Uterus (tissue), 4 donors: ENCODE data around the gene RHBG. TPM values are rescaled to one million over a fixed set of nuclear protein-coding genes. Genes with fewer than 3 reads are reported as not detected.

Experiments
- DNase-seq, 2 donors: peaks; one replicate each; pipeline ENCODE4 v3.0.0-alpha.2; 2019 to 2020
- H3K27ac ChIP-seq, 2 donors: fragments of 200-600 bp; sonication (generic); 1 replicate in 1 of 2; 2 replicates in 1 of 2; pipeline ENCODE4 v1.5.1; 2016 to 2018
- H3K27me3 ChIP-seq, 2 donors: fragments of 200-600 bp; sonication (generic); one replicate each; pipeline ENCODE4 v1.5.1; 2018 to 2019; ENCODE audit warnings: control low read depth in 1 of 2
- H3K36me3 ChIP-seq, 2 donors: fragments of 200-600 bp; sonication (generic); one replicate each; pipeline ENCODE4 v1.5.1; 2019; ENCODE audit warnings: control low read depth in 1 of 2
- H3K4me1 ChIP-seq, 2 donors: fragments of 200-600 bp; sonication (generic); one replicate each; pipeline ENCODE4 v1.5.1; 2018 to 2019; ENCODE audit warnings: control low read depth in 1 of 2
- H3K4me3 ChIP-seq, 2 donors: fragments of 200-600 bp; sonication (generic); 1 replicate in 1 of 2; 2 replicates in 1 of 2; pipeline ENCODE4 v1.5.1; 2018 to 2019; ENCODE audit warnings: mild to moderate bottlenecking in 1 of 2
- H3K9me3 ChIP-seq, 2 donors: fragments of 200-600 bp; sonication (generic); one replicate each; pipeline ENCODE4 v1.5.1; 2019; ENCODE audit warnings: control low read depth in 1 of 2
- CTCF ChIP-seq, 4 experiments: fragments of 200-600 bp in 2 of 4; fragments of 450-650 bp in 2 of 4; sonication (generic) in 2 of 4; IDR thresholded peaks; one replicate each; pipeline ENCODE4 v1.5.1; 2016 to 2019; ENCODE audit warnings: antibody characterized with exemption in 4 of 4, mild to moderate bottlenecking in 2 of 4, moderate library complexity in 1 of 4
- POLR2A ChIP-seq, 2 donors: fragments of 450-650 bp; IDR thresholded peaks; one replicate each; pipeline ENCODE4 v1.6.1; 2016; ENCODE audit warnings: antibody characterized with exemption in 2 of 2, mild to moderate bottlenecking in 1 of 2, moderate library complexity in 1 of 2
- intact Hi-C: fragments of 100-400 bp; cut with DNase I; formaldehyde crosslinking; loops from one replicate; pipeline ENCODE4 v1.15.1; 2023; ENCODE audit warnings: low total_unique reads
- total RNA-seq, 4 donors: library from RNA; depleted of rRNA in 3 of 4; stranded (reverse); fragments of >200 nt in 3 of 4; gene quantifications; one replicate each; pipeline versions ENCODE4 v1.1.0 to v1.2.4, GENCODE V29; 2014 to 2023
- donor health status: DM: yes; HTN: yes; CAD: no.

The RHBG gene
- total RNA-seq, 4 donors from 2014 or later: 0.49 TPM; not detected in 3

- DNase-seq: no peak
- Histone ChIP-seq H3K4me3 (no peak overlapping the region), H3K27me3 (peaks cover 0 to 9% of the 10 kb centered on the region in 2 donors), H3K9me3 (no peaks in the 10 kb centered on the region), H3K27ac (no peak overlapping the region), H3K4me1 (no peaks in the 10 kb centered on the region), H3K36me3 (no peaks in the 10 kb centered on the region)
- TF ChIP-seq CTCF (IDR thresholded peaks at IDR 0.05): no peak
- intact Hi-C loops: no loop called here
These were observed 43.8 kb downstream of the RHBG start for GRCh38 chr1:156412653-156413321.

GRCh38 chr1:156413391-156414246 lies 44.6 kb downstream of the RHBG start:
- Histone ChIP-seq H3K27me3 (peaks cover 0 to 15% of the 10 kb centered on the region in 2 donors), H3K36me3 (no peaks in the 10 kb centered on the region), H3K27ac (no peak overlapping the region), H3K4me1 (no peaks in the 10 kb centered on the region), H3K9me3 (no peaks in the 10 kb centered on the region), H3K4me3 (no peak overlapping the region)
- intact Hi-C loops: no loop called here
- TF ChIP-seq CTCF (IDR thresholded peaks at IDR 0.05) (no peak), POLR2A (IDR thresholded peaks at IDR 0.05) (no peak)
- DNase-seq: no peak

- no peaks in the 10 kb centered on the region for H3K36me3 ChIP-seq
- TF ChIP-seq POLR2A (IDR thresholded peaks at IDR 0.05) (no peak), CTCF (IDR thresholded peaks at IDR 0.05) (no peak)
- no peak for DNase-seq
- H3K4me3 ChIP-seq: no peak overlapping the region
- H3K4me1 ChIP-seq: no peaks in the 10 kb centered on the region
- intact Hi-C loops: no loop called here
- H3K9me3 ChIP-seq: no peaks in the 10 kb centered on the region
- no peak overlapping the region for H3K27ac ChIP-seq
- H3K27me3 ChIP-seq: peaks cover 1 to 24% of the 10 kb centered on the region in 2 donors
These were observed 45.6 kb downstream of the RHBG start for GRCh38 chr1:156414461-156415064.

GRCh38 chr1:156416993-156417392 lies 48.0 kb downstream of the RHBG start:
- H3K36me3 ChIP-seq: no peaks in the 10 kb centered on the region
- H3K9me3 ChIP-seq: no peaks in the 10 kb centered on the region
- no peak for TF ChIP-seq POLR2A (IDR thresholded peaks at IDR 0.05)
- no peak for TF ChIP-seq CTCF (IDR thresholded peaks at IDR 0.05)
- H3K4me1 ChIP-seq: peaks cover 0 to 23% of the 10 kb centered on the region in 2 donors
- no peak overlapping the region for H3K4me3 ChIP-seq
- peaks cover 22 to 43% of the 10 kb centered on the region in 2 donors for H3K27me3 ChIP-seq
- intact Hi-C loops: no loop called here
- no peak for DNase-seq
- H3K27ac ChIP-seq: no peak overlapping the region
